Measurements from ENCODE around the gene TMEM198. TPM values are rescaled to one million over a fixed set of nuclear protein-coding genes. Genes with fewer than 3 reads are reported as not detected.

TMEM198 gene
- total and polyA plus RNA-seq, 2 donors (not counting 3 experiments of a cell fraction or from before 2014, with no cell fraction given) = not detected

GRCh38 chr2:219508444-219508734 is 35.4 kb upstream of the TMEM198 start:
- no peak for FAIRE-seq

More at GRCh38 chr2:219508444-219508734, 35.4 kb upstream of the TMEM198 start:
- no peak for DNase-seq (ENCODE audit: low read depth, low spot score)
- intact Hi-C loops (cut with micrococcal nuclease) = loop anchor here (2.0 kb wide), 1 partner anchor 14 kb away; no protein-coding TSS in a partner anchor
- Histone ChIP-seq H2AFZ (ENCODE audit: low read depth, low read length) (no peak overlapping the region), H3K9ac (replicated peaks; ENCODE audit: extremely low read depth, insufficient read depth, low read length) (no peak overlapping the region), H3K9me1 (replicated peaks; ENCODE audit: control insufficient read depth, extremely low read depth, insufficient read depth, low read length) (no peaks in the 10 kb centered on the region), H3K79me2 (ENCODE audit: control insufficient read depth, insufficient read depth, low read length) (no peaks in the 10 kb centered on the region), H3K36me3 (ENCODE audit: control insufficient read depth in 2 of 2, extremely low read depth in 1 of 2, insufficient read depth in 2 of 2, low read length in 2 of 2) (peaks cover 0 to 26% of the 10 kb centered on the region in 2 experiments), H3K4me3 (replicated peaks in 1 of 3; ENCODE audit: insufficient read depth in 1 of 3, low read depth in 1 of 3, low read length in 3 of 3) (no peak overlapping the region), H4K20me1 (replicated peaks; ENCODE audit: control insufficient read depth, extremely low read depth, insufficient read depth, low read length) (no peaks in the 10 kb centered on the region), H3K27ac (ENCODE audit: insufficient read depth, low read depth, low read length) (no peak overlapping the region), H3K27me3 (ENCODE audit: control insufficient read depth in 2 of 2, insufficient read depth in 2 of 2, low read length in 2 of 2) (peaks cover 27 to 30% of the 10 kb centered on the region in 2 experiments), H3K4me2 (ENCODE audit: insufficient read depth, low read length) (no peak overlapping the region), H3K9me3 (replicated peaks; ENCODE audit: control insufficient read depth, insufficient read depth, low read length) (no peaks in the 10 kb centered on the region), H3K4me1 (ENCODE audit: control insufficient read depth, extremely low read depth, insufficient read depth, low read length) (no peaks in the 10 kb centered on the region)
- TF ChIP-seq POLR2A (IDR thresholded peaks at IDR 0.05; ENCODE audit: low read depth, low read length) (no peak), POLR2AphosphoS5 (IDR thresholded peaks at IDR 0.05; ENCODE audit: insufficient read depth, low read depth, low read length) (no peak), MYC (IDR thresholded peaks at IDR 0.05; ENCODE audit: low read depth, low read length) (no peak), CTCF (IDR thresholded peaks at IDR 0.05; ENCODE audit: extremely low read depth in 1 of 2, insufficient read depth in 1 of 2, low read depth in 1 of 2, low read length in 2 of 2) (no peak), FOS (IDR thresholded peaks at IDR 0.05; ENCODE audit: borderline replicate concordance, insufficient read depth, low read length) (no peak), JUN (IDR thresholded peaks at IDR 0.05; ENCODE audit: borderline replicate concordance, insufficient read depth, insufficient read length, low read depth) (no peak), GATA2 (IDR thresholded peaks at IDR 0.05; ENCODE audit: insufficient read depth, insufficient read length, low read depth, low read length) (no peak), MAX (IDR thresholded peaks at IDR 0.05; ENCODE audit: insufficient read depth, insufficient read length) (no peak)
- CTCF ChIA-PET = interaction anchor here (1.4 to 5.0 kb wide), 5 partner anchors 10 to 32 kb away, joined by 3 to 151 read pairs (median 67); partner anchors contain the start of gene GMPPA
- dilution Hi-C loops (cut with MboI; ENCODE audit: extremely low pct_ligation_motif_present, low sequenced_read_pairs) = no loop called here
- POLR2A ChIA-PET = interaction anchor here (1.8 kb wide), 1 partner anchor 10 kb away, joined by 9 read pairs; the partner anchor contains the start of gene GMPPA
- BruUV-seq (replicated peaks) = no TSS peak
